SU-DHL-6 (cell line): ENCODE data around the gene ITGA11.

ENCODE experiments used
- CTCF ChIP-seq: fragments of 200-600 bp; sonication (generic); IDR thresholded peaks from one replicate; pipeline ENCODE4 v1.5.1; 2017; ENCODE audit warnings: antibody characterized with exemption, mild to moderate bottlenecking, low read length, moderate library complexity; ENCODE audit not compliant: insufficient read depth, poor library complexity, severe bottlenecking
- EZH2phosphoT487 ChIP-seq: fragments of 200-600 bp; sonication (generic), shearing (Covaris generic); conservative IDR thresholded peaks from 2 replicates; pipeline ENCODE4 v1.6.1; 2018; ENCODE audit warnings: mild to moderate bottlenecking, antibody characterized with exemption, low read length, moderate library complexity, mixed read lengths

DNA sequence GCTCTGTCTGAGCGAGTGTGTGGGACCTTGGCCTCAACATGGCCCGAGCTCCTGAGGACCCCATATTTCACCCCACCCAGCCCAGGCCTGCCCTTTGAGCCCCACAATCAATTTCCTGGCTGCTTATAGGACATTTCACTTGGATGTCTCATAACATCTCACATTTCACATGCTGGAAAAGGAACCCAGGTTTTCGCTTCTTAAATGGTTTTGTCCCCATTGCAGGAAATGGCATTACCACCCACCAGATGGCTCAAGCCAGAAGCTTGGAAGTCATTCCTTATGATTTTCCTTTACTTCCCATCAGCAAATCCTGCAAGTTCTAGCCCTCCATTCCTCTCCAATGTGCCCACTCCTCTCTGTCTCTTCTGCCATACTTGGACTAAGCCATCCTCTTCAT, 14.9 kb downstream of the ITGA11 start:
- TF ChIP-seq CTCF (no peak), EZH2phosphoT487 (no peak)
